HUDEP-2 (cell line): Measurements from ENCODE around the gene ATP1A3.

Source experiments
- DNase-seq, 76 experiments: peaks; one replicate each; lab custom pipeline; 2025; ENCODE audit not compliant: unreplicated experiment in 76 of 76; lab: John Stamatoyannopoulos, UW

Gene ATP1A3

DNA sequence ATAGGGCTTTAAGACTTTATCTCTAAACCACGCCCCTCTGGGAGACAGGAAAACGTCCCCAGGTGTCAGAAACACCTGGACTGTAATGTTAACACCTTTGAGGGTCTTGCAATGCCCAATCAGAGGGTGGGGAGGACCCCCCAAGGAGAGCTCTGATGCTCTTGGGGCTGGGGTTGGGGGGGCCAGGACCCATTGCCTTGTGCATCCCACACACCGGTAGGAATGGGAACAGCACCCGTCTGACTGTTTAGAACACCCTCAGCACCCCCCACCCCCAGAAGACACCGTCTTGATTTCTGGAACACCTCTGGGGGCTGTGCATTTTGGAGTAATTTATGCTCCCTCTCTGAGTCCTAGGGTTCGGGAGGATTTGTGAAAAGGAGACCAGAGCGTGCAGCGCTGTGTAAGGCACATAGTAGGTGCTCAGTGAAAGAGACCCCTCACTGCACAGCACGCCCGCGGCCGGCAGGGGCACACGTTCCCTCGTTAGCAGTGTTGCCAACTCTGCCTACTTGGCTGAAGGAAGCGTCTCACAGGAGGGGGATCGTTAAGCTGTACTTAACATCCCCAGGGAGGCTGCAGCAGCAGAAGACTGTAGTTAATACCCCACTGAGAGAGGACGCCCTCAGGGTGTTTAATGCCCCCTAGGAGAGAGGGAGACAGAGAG lies 63.0 kb downstream of the ATP1A3 start:
- DNase-seq, result peak in 8 of 76 experiments; percentile 14 to 34 (median 20)

DNA sequence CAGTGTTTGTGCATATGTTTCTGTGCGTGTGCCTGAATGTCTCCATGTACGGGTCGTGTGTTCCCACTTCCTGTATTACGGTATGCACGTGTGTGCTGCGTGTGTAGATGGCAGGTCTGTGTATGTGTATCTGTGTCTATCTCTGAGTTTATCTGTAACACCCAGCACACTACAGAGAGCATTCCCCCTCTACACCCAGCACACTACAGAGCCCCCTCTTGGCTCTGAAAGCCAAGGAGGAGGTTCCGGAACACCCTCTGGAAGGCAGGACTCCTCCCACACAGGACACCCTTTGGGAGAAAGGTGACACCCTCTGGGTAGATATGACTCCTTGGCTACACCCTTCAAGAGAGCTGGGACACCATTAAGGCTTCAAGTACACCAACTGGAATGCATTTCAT lies 63.7 kb downstream of the ATP1A3 start:
- DNase-seq, result peak in 1 of 76 experiments; percentile 15

GRCh38 chr19:41929536-41930071 lies 64.4 kb downstream of the ATP1A3 start:
- DNase-seq, result no peak

DNA sequence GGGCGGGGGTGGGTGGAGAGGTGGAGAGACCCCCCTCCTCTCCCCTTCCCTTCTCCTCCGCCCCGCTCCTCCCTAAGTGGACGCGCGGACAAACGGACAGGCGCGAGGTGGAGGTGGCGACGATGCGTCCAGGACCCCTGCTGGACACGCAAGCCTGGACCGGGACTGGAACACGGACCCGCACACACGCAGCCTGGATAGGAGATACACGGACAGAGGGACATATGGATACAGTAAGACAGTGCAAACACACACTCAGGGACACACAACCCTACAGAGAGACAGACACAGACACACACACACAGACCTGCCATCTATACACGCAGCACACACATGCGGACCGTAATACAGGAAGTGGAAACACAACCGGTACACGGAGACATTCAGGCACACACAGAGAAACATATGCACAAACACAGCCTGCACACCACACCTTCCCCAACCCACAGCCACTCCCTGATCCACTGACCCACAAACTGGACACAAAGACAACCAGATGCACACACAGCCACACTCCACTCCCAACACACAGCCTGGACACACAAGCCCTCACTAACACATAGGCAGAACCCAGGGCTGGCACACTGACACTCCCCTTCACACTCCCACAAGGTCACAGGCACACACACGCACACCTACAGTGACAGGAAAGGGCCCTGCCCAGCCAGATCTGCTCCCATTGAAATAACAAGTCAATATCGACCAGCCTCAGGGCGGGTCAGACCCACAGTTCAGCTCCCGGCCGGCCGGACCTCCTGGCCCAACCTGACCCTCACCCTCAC lies 65.1 kb downstream of the ATP1A3 start:
- peak in 1 of 76 experiments; percentile 52 for DNase-seq

- DNase-seq, result peak in 5 of 76 experiments; percentile 18 to 32 (median 24)
Observed at GRCh38 chr19:41928221-41928683, 65.8 kb downstream of the ATP1A3 start, which contains the start of gene ERFL. TSS of gene ERFL (minus strand) at chr19:41928449. CDS start at chr19:41912919, 15,530 bp downstream.

GRCh38 chr19:41927497-41928192 lies 66.4 kb downstream of the ATP1A3 start:
- DNase-seq, result no peak

GRCh38 chr19:41926763-41927496 lies 67.1 kb downstream of the ATP1A3 start:
- no peak for DNase-seq

DNA sequence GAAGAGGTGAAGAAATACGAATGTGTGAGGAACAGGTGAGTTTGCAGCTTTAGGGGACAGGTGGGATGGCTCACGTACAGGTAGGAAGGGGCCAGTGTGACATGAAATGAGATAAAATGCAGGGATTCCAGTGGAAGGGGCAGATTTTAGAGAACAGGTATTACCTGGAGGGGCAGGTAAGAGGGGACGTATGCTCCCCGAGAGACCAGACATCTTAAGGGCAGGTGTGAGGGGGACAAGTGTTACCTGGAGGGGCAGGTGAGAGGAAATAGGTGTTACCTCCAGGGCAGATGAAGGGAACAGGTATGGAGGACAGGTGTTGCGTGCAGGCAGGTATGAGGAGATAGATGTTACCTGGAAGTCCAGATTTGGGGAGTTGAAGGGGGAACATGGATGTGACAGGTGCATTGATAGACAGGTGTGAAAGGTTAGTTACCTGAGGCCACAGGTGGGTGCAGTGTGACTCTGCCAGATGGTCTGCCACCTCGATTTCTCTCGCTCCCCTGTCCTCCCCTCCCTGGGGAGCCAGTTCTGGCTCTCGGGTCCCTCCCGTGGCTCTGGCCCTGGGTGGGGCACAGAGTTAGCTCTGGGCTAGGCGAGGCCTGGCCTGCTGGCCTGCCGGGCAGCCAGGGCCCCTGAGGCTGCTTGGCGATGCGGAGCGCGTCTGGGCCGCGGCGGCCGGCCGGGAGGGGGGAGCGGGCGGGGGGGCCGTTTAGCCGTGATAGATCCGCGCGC lies 67.8 kb downstream of the ATP1A3 start:
- no peak for DNase-seq

GRCh38 chr19:41925208-41926003 lies 68.6 kb downstream of the ATP1A3 start:
- DNase-seq, result no peak

DNA sequence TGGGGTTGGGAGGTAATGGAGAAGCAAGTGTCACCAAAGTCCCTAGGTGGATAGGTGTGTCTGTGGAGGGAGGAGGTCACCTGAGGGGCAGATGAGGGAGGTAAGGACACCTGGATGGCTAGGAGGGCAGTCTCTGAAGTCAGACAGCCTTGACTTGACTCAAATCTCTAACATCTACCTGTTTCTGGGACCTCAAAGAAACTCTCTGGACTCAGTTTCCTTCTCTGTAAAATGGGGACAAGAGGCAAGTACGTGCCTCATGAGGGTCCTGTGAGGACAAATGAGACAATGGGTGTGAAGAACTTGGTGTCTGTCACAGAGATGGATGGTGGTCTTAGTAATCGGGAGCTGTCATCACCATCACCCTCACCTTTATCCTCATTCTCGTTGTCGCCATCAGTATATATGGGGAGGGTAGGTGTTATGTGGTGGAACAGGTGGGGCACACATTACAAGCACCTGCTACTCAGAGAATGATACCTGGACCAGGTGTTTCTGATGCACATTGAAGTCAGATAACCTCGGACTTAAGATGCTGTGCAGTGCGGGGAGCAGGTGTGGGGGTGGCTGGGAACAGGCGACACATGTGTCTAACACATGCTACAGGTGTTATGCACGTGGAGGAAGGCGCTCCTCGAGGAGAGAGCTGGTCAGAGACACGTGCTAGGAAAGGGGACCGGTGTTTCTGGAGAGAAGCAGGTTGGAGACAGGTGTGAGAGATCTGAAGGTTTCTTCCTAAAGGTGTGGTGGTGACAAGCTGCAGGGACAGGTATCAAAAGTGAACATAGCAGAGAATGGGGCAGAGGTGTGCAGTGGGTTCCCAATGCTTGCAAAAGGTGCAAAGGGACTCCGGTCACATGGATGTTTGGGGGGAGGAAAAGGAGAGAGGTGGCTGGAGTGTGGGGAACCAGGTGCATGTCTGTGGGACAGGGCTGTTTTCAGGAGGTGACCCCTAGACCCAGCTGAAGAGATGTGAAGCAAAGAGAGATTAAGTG lies 69.6 kb downstream of the ATP1A3 start:
- no peak for DNase-seq

DNA sequence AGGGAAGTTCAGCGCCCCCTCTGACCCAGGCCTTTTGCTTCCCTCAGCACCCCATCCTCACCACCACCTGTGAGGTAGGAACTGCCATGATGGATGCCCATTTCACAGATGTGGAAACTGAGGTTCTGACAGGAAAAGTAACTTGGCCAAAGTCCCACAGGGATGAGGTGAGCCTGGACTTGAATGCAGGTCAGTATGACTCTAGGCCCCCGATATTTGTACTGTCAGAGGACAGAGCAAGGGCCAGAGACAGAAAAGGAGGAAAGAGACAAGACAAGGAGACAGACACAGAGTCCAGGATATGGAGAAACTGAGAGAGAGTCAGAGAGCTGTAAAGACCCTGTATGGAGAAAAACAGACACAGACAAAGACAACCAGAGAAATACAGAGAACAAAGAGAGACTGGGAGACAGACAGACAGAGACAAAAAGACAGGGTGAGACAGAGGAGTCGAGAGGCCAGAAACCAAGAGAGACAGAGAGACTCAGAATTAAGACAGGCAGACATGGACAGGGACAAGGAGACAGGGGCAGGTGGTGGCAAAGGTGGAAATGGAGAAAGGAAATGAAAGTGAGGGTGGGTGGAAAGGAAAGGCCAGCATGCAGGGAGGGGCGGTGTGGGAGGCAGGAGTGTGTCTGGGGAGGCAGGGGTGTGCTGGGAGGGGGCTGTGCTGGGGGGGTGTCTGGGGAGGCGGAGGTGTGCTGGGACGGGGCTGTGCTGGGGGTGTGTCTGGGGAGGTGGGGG lies 70.8 kb downstream of the ATP1A3 start:
- DNase-seq, result no peak

GRCh38 chr19:41922585-41922984 lies 71.4 kb downstream of the ATP1A3 start:
- DNase-seq, result no peak

DNA sequence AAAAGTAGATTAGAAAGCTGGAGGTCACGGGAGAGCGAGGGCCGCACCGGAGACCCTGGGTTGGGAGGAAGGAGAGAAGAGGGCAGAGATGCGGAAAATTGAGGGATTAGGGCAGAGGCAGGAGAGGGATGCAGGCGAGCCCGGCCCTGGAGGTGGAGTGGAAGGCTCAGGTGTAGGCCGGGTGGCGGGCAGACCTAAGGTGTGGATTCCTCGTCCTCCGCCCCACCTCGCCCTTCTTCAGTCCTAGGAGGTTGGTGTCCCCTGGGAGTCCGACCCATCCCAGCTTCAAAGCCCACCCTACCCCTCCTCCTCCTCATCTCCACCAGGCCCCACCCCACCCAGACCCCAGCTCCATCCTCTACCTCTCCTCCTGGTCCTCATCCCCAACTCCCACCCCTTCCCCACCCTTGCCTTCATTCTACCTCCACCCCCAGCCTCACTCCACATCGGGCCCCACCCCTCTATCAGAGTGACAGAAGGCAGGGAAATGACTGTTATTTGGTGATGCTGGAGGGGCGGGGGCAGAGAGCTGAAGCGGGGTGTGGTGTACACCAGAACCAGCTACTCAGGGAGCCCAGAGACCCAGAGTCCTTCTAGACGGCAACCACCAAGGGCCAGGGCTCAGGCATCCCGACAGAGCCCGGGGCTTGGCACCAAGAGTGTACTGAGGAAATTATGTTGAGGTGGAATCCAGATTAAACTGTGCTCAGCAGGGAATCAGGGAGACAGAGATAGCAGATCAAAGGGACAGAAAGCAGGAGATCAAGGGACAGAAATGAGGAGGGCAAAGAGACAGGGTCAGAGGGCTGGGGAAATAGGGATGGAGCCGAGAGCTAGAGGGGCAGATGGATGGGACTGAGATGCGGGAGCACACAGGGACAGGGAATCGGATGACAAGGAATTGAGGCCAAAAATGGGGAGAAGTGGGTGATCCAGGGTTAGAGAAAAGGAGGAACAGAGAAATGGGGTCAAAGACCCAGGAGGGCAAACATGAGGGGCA lies 72.2 kb downstream of the ATP1A3 start:
- DNase-seq, result no peak

DNA sequence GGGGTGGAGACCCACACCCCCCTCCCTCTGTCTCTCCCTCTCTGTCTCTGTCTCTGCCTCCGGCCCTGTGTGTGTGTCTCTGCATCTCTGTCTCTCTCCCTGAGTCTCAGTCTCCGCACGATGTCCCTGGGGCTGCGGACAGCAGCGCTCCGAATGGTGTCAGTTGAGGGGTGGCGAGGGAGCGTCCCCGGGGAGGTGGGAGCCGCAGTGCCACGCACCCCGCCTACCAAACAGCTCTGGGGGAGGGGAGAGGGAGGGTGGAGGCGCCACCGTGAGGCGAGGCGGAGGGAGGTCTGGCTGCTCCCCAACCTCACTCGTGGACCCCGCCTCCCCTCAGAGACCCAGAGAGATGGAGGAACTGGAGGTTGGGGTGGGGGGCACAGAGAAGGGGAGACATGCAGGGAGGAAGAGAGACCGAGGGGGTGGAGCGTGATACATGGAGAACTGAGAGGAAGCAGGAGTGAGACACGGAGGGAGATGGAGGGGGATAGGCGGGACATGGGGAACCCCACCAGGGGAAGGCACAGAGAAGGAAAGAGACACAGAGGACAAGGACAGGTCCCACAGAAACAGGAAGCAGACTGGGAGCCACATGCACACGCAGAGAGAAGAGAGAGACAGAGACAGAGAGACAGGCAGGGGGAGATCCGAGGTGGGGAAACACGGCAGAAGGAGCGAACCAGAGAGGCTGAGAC lies 73.0 kb downstream of the ATP1A3 start:
- no peak for DNase-seq
